HCT116 (cell line): ENCODE results near the gene SLC35F3. TPM values are rescaled to one million over a fixed set of nuclear protein-coding genes. Genes with fewer than 3 reads are reported as not detected.

Source experiments
- ATAC-seq: fragments of 200-7000 bp; cut with Tn5 transposase; 2 replicates; pipeline ENCODE4 v1.9.1; 2020; ENCODE audit warnings: mild to moderate bottlenecking, moderate library complexity
- BruUV-seq: library from RNA; stranded (reverse); fragments of 400-500 nt; replicated peaks from 2 replicates; lab custom pipeline; 2021; lab: Mats Ljungman, UMichigan
- CTCF ChIA-PET: fragments of 300-600 bp; sonication (Branson Sonifier 250); formaldehyde crosslinking; loops from one replicate; lab custom pipeline; 2021; ENCODE audit warnings: antibody characterized with exemption; lab: Charles Lee
- POLR2A ChIA-PET: fragments of 300-600, 350-600 bp; sonication (Branson Sonifier 250); formaldehyde crosslinking; loops from one replicate; lab custom pipeline; 2021; ENCODE audit warnings: antibody characterized with exemption; lab: Charles Lee
- RAD21 ChIA-PET, 2 experiments: fragments of 300-600 bp; sonication (Branson Sonifier 250); formaldehyde crosslinking; loops; one replicate each; lab custom pipeline; 2023; ENCODE audit warnings: low total read pairs in 2 of 2; ENCODE audit not compliant: uncharacterized antibody in 2 of 2, unreplicated experiment in 2 of 2, low non-redundant PET in 1 of 2; lab: Charles Lee
- DNase-seq: peaks from one replicate; pipeline ENCODE4 v3.0.0-alpha.2; 2010; ENCODE audit warnings: low read depth, low spot score
- H2AFZ ChIP-seq: fragments of 200-600 bp; shearing (Covaris generic), sonication (generic); 2 replicates; pipeline ENCODE4 v1.6.1; 2017; ENCODE audit warnings: low read depth, mixed run types, mixed read lengths, antibody characterized with exemption, low read length; ENCODE audit not compliant: poor library complexity, severe bottlenecking
- H3K27ac ChIP-seq: 2 replicates; pipeline ENCODE4 v1.5.1; 2012; ENCODE audit warnings: low read depth, low read length
- H3K27me3 ChIP-seq: fragments of 200-600 bp; sonication (generic); 2 replicates; pipeline ENCODE4 v1.6.1; 2016; ENCODE audit warnings: mixed run types, low read length, mixed read lengths; ENCODE audit not compliant: insufficient read depth
- H3K36me3 ChIP-seq, 2 experiments: fragments of 200-500 bp in 1 of 2; fragments of 200-600 bp in 1 of 2; sonication (Bioruptor generic) in 1 of 2; sonication (generic) in 1 of 2; 2 replicates each; pipeline versions ENCODE4 v1.5.1 to v1.6.1; 2014 to 2016; ENCODE audit warnings: low read length in 2 of 2, inconsistent platforms in 1 of 2, mixed read lengths in 1 of 2, mixed run types in 1 of 2; ENCODE audit not compliant: insufficient read depth in 2 of 2, control insufficient read depth in 1 of 2
- H3K4me1 ChIP-seq, 2 experiments: fragments of 200-600 bp in 1 of 2; sonication (generic) in 1 of 2; 2 replicates each; pipeline versions ENCODE4 v1.5.1 to v1.6.1; 2012 to 2017; ENCODE audit warnings: low read length in 2 of 2, inconsistent platforms in 1 of 2, mild to moderate bottlenecking in 1 of 2, mixed read lengths in 1 of 2, mixed run types in 1 of 2, moderate library complexity in 1 of 2; ENCODE audit not compliant: insufficient read depth in 2 of 2, control insufficient read depth in 1 of 2
- H3K4me2 ChIP-seq: fragments of 200-600 bp; sonication (generic); 2 replicates; pipeline ENCODE4 v1.6.1; 2017; ENCODE audit warnings: mixed run types, low read length, mixed read lengths
- H3K4me3 ChIP-seq, 2 experiments: fragments of 200-600 bp in 1 of 2; sonication (generic) in 1 of 2; replicated peaks in 1 of 2; 2 replicates each; pipeline ENCODE4 v1.5.1; 2011 to 2016; ENCODE audit warnings: low read length in 2 of 2, control low read depth in 1 of 2, low read depth in 1 of 2, mild to moderate bottlenecking in 1 of 2, mixed read lengths in 1 of 2, mixed run types in 1 of 2
- H3K79me2 ChIP-seq: fragments of 200-600 bp; sonication (generic); 2 replicates; pipeline ENCODE4 v1.6.1; 2017; ENCODE audit warnings: mild to moderate bottlenecking, mixed run types, low read length, moderate library complexity, mixed read lengths; ENCODE audit not compliant: insufficient read depth
- H3K9ac ChIP-seq: fragments of 200-600 bp; sonication (generic); 2 replicates; pipeline ENCODE4 v1.6.1; 2016; ENCODE audit warnings: low read length, mixed read lengths
- H3K9me2 ChIP-seq: fragments of 200-600 bp; sonication (generic), shearing (Covaris generic); 2 replicates; pipeline ENCODE4 v1.6.1; 2017; ENCODE audit warnings: mixed run types, mild to moderate bottlenecking, moderate library complexity; ENCODE audit not compliant: insufficient read depth
- H3K9me3 ChIP-seq, 2 experiments: fragments of 200-500 bp in 1 of 2; fragments of 200-600 bp in 1 of 2; sonication (Bioruptor generic) in 1 of 2; sonication (generic) in 1 of 2; 2 replicates each; pipeline ENCODE4 v1.6.1; 2014 to 2017; ENCODE audit warnings: low read length in 2 of 2, mixed read lengths in 2 of 2, inconsistent platforms in 1 of 2, low read depth in 1 of 2, mild to moderate bottlenecking in 1 of 2, mixed run types in 1 of 2, moderate library complexity in 1 of 2; ENCODE audit not compliant: control insufficient read depth in 1 of 2, insufficient read depth in 1 of 2
- H4K20me1 ChIP-seq: fragments of 200-600 bp; sonication (generic), shearing (Covaris generic); 2 replicates; pipeline ENCODE4 v1.6.1; 2017; ENCODE audit warnings: mixed run types, mild to moderate bottlenecking, moderate library complexity; ENCODE audit not compliant: insufficient read depth
- CEBPB ChIP-seq: IDR thresholded peaks from 2 replicates; pipeline ENCODE4 v1.6.1; 2012; ENCODE audit warnings: low read depth
- EGR1 ChIP-seq: IDR thresholded peaks from 2 replicates; pipeline ENCODE4 v1.6.1; 2012; ENCODE audit warnings: low read depth
- ELF1 ChIP-seq: IDR thresholded peaks from 2 replicates; pipeline ENCODE4 v1.6.1; 2012; ENCODE audit warnings: low read depth, borderline replicate concordance
- POLR2AphosphoS5 ChIP-seq: IDR thresholded peaks from 2 replicates; pipeline ENCODE4 v1.6.1; 2011; ENCODE audit warnings: mild to moderate bottlenecking, low read depth, low read length, moderate library complexity
- SIN3A ChIP-seq: IDR thresholded peaks from 2 replicates; pipeline ENCODE4 v1.6.1; 2012; ENCODE audit warnings: low read depth
- SP1 ChIP-seq: IDR thresholded peaks from 2 replicates; pipeline ENCODE4 v1.6.1; 2012; ENCODE audit warnings: low read depth
- YY1 ChIP-seq: IDR thresholded peaks from 2 replicates; pipeline ENCODE4 v1.6.1; 2011; ENCODE audit warnings: low read length, low read depth, moderate library complexity, mild to moderate bottlenecking; ENCODE audit not compliant: insufficient replicate concordance; ENCODE audit errors: extremely low read depth
- ZFX ChIP-seq: fragments of 450-650 bp; IDR thresholded peaks from 2 replicates; pipeline ENCODE4 v1.6.1; 2017
- ZNF274 ChIP-seq: fragments of 200-500 bp; sonication (Bioruptor generic); IDR thresholded peaks from 2 replicates; pipeline ENCODE4 v1.6.1; 2014; ENCODE audit warnings: mild to moderate bottlenecking, low read depth, low read length, inconsistent platforms
- intact Hi-C: fragments of 100-400 bp; cut with micrococcal nuclease; formaldehyde crosslinking; loops from 2 replicates; pipeline ENCODE4 v1.10.0; 2022
- total RNA-seq: library from RNA; stranded (reverse); gene quantifications from one replicate; pipeline ENCODE4 v1.2.1, GENCODE V29; 2021; ENCODE audit not compliant: unreplicated experiment
- TF ChIP-seq, protein P1 (sequence below): IDR thresholded peaks from 2 replicates; pipeline ENCODE4 v1.6.1; 2012; ENCODE audit warnings: low read depth
- TF ChIP-seq, protein P2 (sequence below): IDR thresholded peaks from 2 replicates; pipeline ENCODE4 v1.6.1; 2012

Gene SLC35F3
- total RNA-seq, 1 experiment from 2014 or later = 6.4 TPM

DNA sequence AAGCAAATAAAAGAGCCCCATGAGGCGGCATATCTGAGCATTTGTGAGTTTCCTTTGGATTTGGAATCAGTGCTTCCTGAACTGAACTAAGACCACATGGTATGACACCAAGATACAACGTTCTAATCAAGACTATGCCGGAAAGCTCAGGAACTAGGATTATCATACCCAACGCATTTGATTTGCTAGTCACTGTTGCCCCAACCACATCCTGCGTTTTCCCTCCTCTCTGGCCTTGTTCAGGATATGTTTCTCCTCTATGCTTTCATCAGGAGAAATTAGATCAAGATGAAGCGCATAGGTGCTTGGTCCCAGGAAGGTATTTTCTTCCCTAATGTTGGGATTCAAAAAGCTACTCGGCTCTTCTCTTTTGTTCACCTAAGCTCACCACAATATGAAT is 79.3 kb downstream of the SLC35F3 start:
- no peak overlapping the region for H2AFZ ChIP-seq
- DNase-seq (no peak), ATAC-seq (no peak)
- H3K4me3 ChIP-seq = no peak overlapping the region
- peaks cover 7% of the 10 kb centered on the region; the same call in 1 of the 2 replicates for H4K20me1 ChIP-seq
- ChIA-PET POLR2A (no interaction called here), RAD21 (no interaction called here), CTCF (no interaction called here)
- no peaks in the 10 kb centered on the region for H3K9me2 ChIP-seq
- H3K4me2 ChIP-seq = no peak overlapping the region
- no peaks in the 10 kb centered on the region for H3K9me3 ChIP-seq
- no peak overlapping the region for H3K27ac ChIP-seq
- H3K4me1 ChIP-seq = no peaks in the 10 kb centered on the region
- TF ChIP-seq SP1 (no peak), ZNF274 (no peak)
- TF ChIP-seq, protein P1, sequence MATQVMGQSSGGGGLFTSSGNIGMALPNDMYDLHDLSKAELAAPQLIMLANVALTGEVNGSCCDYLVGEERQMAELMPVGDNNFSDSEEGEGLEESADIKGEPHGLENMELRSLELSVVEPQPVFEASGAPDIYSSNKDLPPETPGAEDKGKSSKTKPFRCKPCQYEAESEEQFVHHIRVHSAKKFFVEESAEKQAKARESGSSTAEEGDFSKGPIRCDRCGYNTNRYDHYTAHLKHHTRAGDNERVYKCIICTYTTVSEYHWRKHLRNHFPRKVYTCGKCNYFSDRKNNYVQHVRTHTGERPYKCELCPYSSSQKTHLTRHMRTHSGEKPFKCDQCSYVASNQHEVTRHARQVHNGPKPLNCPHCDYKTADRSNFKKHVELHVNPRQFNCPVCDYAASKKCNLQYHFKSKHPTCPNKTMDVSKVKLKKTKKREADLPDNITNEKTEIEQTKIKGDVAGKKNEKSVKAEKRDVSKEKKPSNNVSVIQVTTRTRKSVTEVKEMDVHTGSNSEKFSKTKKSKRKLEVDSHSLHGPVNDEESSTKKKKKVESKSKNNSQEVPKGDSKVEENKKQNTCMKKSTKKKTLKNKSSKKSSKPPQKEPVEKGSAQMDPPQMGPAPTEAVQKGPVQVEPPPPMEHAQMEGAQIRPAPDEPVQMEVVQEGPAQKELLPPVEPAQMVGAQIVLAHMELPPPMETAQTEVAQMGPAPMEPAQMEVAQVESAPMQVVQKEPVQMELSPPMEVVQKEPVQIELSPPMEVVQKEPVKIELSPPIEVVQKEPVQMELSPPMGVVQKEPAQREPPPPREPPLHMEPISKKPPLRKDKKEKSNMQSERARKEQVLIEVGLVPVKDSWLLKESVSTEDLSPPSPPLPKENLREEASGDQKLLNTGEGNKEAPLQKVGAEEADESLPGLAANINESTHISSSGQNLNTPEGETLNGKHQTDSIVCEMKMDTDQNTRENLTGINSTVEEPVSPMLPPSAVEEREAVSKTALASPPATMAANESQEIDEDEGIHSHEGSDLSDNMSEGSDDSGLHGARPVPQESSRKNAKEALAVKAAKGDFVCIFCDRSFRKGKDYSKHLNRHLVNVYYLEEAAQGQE = no peak
- intact Hi-C loops = no loop called here
- H3K79me2 ChIP-seq = peaks cover 14% of the 10 kb centered on the region; the same call in 1 of the 2 replicates
- H3K27me3 ChIP-seq = no peaks in the 10 kb centered on the region
- no TSS peak for BruUV-seq
- H3K36me3 ChIP-seq = no peaks in the 10 kb centered on the region
- H3K9ac ChIP-seq = no peak overlapping the region

DNA sequence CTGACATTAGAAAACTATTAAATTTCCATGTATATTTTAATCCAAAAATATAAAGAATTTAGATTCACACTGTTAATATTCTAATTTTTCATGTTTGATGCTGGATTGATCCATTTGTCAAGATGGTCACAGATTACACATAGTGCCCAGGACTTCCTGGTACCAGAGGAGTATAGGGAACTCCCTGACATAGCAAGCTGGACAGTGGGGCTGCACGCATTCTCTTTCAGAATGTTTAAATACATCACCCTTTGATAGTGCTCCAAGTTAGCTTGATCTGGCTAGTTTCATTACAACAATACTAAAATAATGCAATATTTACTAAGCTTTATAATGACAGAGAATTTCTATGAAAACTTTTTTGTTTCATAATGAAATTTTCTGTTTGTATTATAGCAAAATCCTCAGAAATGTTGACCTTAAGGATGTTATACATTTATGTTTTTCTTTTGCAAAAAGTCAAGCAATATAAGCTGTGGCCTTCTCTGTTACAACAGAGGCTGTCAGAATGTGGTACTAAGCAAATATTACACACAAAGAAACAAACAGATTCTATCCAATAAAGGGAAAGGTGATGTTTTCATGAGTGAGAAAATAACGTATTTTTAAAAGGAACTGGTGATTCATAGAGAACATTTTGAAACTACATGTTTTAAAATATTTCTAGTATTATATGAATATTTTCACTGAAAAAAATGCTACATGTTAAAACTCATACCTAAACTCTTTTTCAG is 84.7 kb downstream of the SLC35F3 start:
- ChIA-PET RAD21 (no interaction called here), CTCF (no interaction called here), POLR2A (no interaction called here)
- H2AFZ ChIP-seq = no peak overlapping the region
- peaks cover 1% of the 10 kb centered on the region; the same call in 1 of the 2 replicates for H3K79me2 ChIP-seq
- H3K4me2 ChIP-seq = no peak overlapping the region
- H3K9me2 ChIP-seq = no peaks in the 10 kb centered on the region
- no peak for DNase-seq
- intact Hi-C loops = no loop called here
- H3K4me1 ChIP-seq = peaks cover 9 to 33% of the 10 kb centered on the region in 2 experiments; a peak in 3 of 4 replicates
- no peaks in the 10 kb centered on the region for H3K36me3 ChIP-seq
- H3K9ac ChIP-seq = no peak overlapping the region
- no peaks in the 10 kb centered on the region for H3K27me3 ChIP-seq
- no peak overlapping the region for H3K27ac ChIP-seq
- no peaks in the 10 kb centered on the region for H3K9me3 ChIP-seq
- no peak overlapping the region for H3K4me3 ChIP-seq
- no TSS peak for BruUV-seq
- TF ChIP-seq ZFX = no peak
- TF ChIP-seq, protein P2, sequence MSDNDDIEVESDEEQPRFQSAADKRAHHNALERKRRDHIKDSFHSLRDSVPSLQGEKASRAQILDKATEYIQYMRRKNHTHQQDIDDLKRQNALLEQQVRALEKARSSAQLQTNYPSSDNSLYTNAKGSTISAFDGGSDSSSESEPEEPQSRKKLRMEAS = no peak
- TF ChIP-seq CEBPB = no peak
- TF ChIP-seq ZNF274 = no peak
- TF ChIP-seq ELF1 = no peak
- TF ChIP-seq SP1 = no peak
- TF ChIP-seq SIN3A = no peak
- TF ChIP-seq YY1 = no peak
- no peak for TF ChIP-seq EGR1
- no peak for TF ChIP-seq POLR2AphosphoS5
- H4K20me1 ChIP-seq = no peaks in the 10 kb centered on the region; the same call in 1 of the 2 replicates
- no peak for ATAC-seq
